ENCODE results near the gene SETBP1.

The SETBP1 gene

DNA sequence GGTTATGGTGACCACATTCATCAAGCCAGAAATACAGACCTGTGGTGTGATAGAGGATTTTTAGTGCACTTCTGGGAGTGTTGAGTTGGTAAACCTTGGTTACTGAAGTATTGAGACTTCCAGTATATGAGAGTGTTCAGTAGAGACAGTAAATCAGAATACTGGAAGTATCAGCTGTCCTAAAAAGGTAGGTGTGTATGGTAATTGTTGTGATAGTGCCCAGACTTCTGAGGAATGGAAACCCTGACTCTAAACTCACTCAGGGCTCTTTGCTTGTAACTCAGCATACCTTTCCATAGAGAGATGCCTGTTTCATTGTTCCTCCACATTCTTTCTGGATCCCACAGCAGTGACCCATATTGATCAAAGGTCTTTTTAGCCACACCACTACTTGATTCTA lies 217.1 kb downstream of the SETBP1 start:
- no peak overlapping the region for H3K4me3 ChIP-seq (ENCODE audit: low read length)
- TF ChIP-seq, protein P1, sequence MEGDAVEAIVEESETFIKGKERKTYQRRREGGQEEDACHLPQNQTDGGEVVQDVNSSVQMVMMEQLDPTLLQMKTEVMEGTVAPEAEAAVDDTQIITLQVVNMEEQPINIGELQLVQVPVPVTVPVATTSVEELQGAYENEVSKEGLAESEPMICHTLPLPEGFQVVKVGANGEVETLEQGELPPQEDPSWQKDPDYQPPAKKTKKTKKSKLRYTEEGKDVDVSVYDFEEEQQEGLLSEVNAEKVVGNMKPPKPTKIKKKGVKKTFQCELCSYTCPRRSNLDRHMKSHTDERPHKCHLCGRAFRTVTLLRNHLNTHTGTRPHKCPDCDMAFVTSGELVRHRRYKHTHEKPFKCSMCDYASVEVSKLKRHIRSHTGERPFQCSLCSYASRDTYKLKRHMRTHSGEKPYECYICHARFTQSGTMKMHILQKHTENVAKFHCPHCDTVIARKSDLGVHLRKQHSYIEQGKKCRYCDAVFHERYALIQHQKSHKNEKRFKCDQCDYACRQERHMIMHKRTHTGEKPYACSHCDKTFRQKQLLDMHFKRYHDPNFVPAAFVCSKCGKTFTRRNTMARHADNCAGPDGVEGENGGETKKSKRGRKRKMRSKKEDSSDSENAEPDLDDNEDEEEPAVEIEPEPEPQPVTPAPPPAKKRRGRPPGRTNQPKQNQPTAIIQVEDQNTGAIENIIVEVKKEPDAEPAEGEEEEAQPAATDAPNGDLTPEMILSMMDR (IDR thresholded peaks at IDR 0.05; ENCODE audit: low read depth, low read length, poor library complexity, severe bottlenecking) = no peak
- no peak for TF ChIP-seq EZH2phosphoT487 (IDR thresholded peaks at IDR 0.05; ENCODE audit: borderline replicate concordance, low read length)
- no peaks in the 10 kb centered on the region for H3K9me3 ChIP-seq (ENCODE audit: control insufficient read depth, insufficient read depth, low read length)
- no peaks in the 10 kb centered on the region for H3K27me3 ChIP-seq (ENCODE audit: control insufficient read depth, low read length)
- no peaks in the 10 kb centered on the region for H3K79me2 ChIP-seq (ENCODE audit: control insufficient read depth, low read length)
- peaks cover 10% of the 10 kb centered on the region for H3K4me1 ChIP-seq (ENCODE audit: control insufficient read depth, low read length)
- no peaks in the 10 kb centered on the region for H4K20me1 ChIP-seq (ENCODE audit: control insufficient read depth, insufficient read depth, low read depth, low read length)
- H3F3A ChIP-seq (ENCODE audit: control insufficient read depth, insufficient read depth) = no peaks in the 10 kb centered on the region
- no peaks in the 10 kb centered on the region for H3K9me2 ChIP-seq (replicated peaks; ENCODE audit: control insufficient read depth, low read length)
- no peak overlapping the region for H3K4me2 ChIP-seq (ENCODE audit: low read length)
- no peaks in the 10 kb centered on the region for H3K36me3 ChIP-seq (ENCODE audit: control insufficient read depth, low read length)
- H3K27ac ChIP-seq (ENCODE audit: low read depth, low read length) = no peak overlapping the region

DNA sequence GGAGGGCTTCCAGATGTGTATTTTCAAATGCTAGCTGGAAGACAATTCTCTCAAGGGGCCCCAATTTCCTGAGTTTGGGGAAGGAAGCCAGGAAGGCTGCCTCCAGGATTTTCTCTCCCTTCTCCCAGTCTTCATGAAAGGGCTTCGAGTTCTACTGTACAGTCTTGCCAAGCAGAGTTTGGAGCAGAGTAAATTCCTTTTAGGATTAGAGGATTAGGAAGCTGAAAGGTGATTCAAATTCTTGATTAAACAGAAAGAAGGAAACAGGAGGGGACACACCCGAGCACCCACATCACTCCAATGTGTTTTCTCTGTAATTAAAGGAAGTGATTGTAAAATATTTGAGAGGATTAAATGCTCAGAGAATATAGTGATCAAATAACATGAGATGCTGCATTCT lies 217.8 kb downstream of the SETBP1 start:
- H3K36me3 ChIP-seq (ENCODE audit: control insufficient read depth, low read length) = no peaks in the 10 kb centered on the region
- no peaks in the 10 kb centered on the region for H4K20me1 ChIP-seq (ENCODE audit: control insufficient read depth, insufficient read depth, low read depth, low read length)
- TF ChIP-seq, protein P1 (IDR thresholded peaks at IDR 0.05; ENCODE audit: low read depth, low read length, poor library complexity, severe bottlenecking) = no peak
- no peak for TF ChIP-seq EZH2phosphoT487 (IDR thresholded peaks at IDR 0.05; ENCODE audit: borderline replicate concordance, low read length)
- H3K4me2 ChIP-seq (ENCODE audit: low read length) = no peak overlapping the region
- H3K79me2 ChIP-seq (ENCODE audit: control insufficient read depth, low read length) = no peaks in the 10 kb centered on the region
- no peaks in the 10 kb centered on the region for H3K27me3 ChIP-seq (ENCODE audit: control insufficient read depth, low read length)
- H3K9me2 ChIP-seq (replicated peaks; ENCODE audit: control insufficient read depth, low read length) = no peaks in the 10 kb centered on the region
- H3F3A ChIP-seq (ENCODE audit: control insufficient read depth, insufficient read depth) = no peaks in the 10 kb centered on the region
- H3K27ac ChIP-seq (ENCODE audit: low read depth, low read length) = no peak overlapping the region
- peaks cover 10% of the 10 kb centered on the region for H3K4me1 ChIP-seq (ENCODE audit: control insufficient read depth, low read length)
- no peaks in the 10 kb centered on the region for H3K9me3 ChIP-seq (ENCODE audit: control insufficient read depth, insufficient read depth, low read length)
- no peak overlapping the region for H3K4me3 ChIP-seq (ENCODE audit: low read length)

DNA sequence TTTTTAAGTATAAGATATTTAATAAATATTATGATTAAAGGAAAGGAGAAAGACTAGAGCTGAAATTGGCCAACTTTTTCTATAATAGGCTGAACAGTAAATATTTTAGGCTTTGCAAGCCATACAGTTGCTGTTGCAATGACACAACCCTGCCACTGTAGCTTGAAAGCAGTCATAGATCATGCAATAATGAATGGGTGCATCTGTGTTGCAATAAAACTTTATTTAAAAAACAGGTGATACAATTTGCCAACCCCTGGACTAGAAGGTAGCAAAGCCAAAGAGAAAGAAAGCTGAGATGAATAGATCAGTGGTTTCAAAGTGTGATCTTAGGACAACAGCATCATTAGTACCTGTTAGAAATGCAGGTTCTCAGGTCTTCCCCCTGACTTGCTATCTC lies 219.1 kb downstream of the SETBP1 start:
- no peaks in the 10 kb centered on the region for H4K20me1 ChIP-seq (ENCODE audit: control insufficient read depth, insufficient read depth, low read depth, low read length)
- no peaks in the 10 kb centered on the region for H3F3A ChIP-seq (ENCODE audit: control insufficient read depth, insufficient read depth)
- no peaks in the 10 kb centered on the region for H3K9me2 ChIP-seq (replicated peaks; ENCODE audit: control insufficient read depth, low read length)
- H3K9me3 ChIP-seq (ENCODE audit: control insufficient read depth, insufficient read depth, low read length) = no peaks in the 10 kb centered on the region
- H3K27me3 ChIP-seq (ENCODE audit: control insufficient read depth, low read length) = no peaks in the 10 kb centered on the region
- no peak overlapping the region for H3K4me3 ChIP-seq (ENCODE audit: low read length)
- TF ChIP-seq, protein P1 (IDR thresholded peaks at IDR 0.05; ENCODE audit: low read depth, low read length, poor library complexity, severe bottlenecking) = no peak
- no peak for TF ChIP-seq EZH2phosphoT487 (IDR thresholded peaks at IDR 0.05; ENCODE audit: borderline replicate concordance, low read length)
- H3K4me2 ChIP-seq (ENCODE audit: low read length) = no peak overlapping the region
- H3K4me1 ChIP-seq (ENCODE audit: control insufficient read depth, low read length) = peaks cover 5% of the 10 kb centered on the region
- no peak overlapping the region for H3K27ac ChIP-seq (ENCODE audit: low read depth, low read length)
- no peaks in the 10 kb centered on the region for H3K36me3 ChIP-seq (ENCODE audit: control insufficient read depth, low read length)
- no peaks in the 10 kb centered on the region for H3K79me2 ChIP-seq (ENCODE audit: control insufficient read depth, low read length)

DNA sequence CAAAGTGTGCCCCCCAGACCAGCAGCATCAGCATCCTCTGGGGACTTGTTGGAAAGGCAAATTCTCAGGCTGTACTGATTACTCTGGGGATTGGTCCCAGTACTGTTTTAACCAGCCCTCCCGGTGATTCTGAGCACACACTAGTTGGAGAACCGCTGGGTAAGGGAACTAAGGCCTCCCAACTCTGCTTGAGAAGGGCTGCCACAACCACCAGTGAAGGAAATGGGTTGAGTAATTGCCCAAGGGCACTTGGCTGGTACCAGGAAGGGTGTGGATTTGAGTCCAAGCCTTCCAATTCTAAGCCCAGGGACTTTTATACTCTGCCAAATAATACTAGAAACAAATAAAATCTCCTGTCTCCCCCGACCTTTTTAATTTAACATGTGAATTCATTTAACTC lies 219.9 kb downstream of the SETBP1 start:
- no peak overlapping the region for H3K4me2 ChIP-seq (ENCODE audit: low read length)

More for the DNA sequence above, 219.9 kb downstream of the SETBP1 start:
- Histone ChIP-seq H3K79me2 (ENCODE audit: control insufficient read depth, low read length) (no peaks in the 10 kb centered on the region), H3K4me1 (ENCODE audit: control insufficient read depth, low read length) (no peaks in the 10 kb centered on the region), H3K27me3 (ENCODE audit: control insufficient read depth, low read length) (no peaks in the 10 kb centered on the region), H3F3A (ENCODE audit: control insufficient read depth, insufficient read depth) (no peaks in the 10 kb centered on the region), H3K9me2 (replicated peaks; ENCODE audit: control insufficient read depth, low read length) (no peaks in the 10 kb centered on the region), H3K36me3 (ENCODE audit: control insufficient read depth, low read length) (no peaks in the 10 kb centered on the region), H3K4me3 (ENCODE audit: low read length) (no peak overlapping the region), H3K27ac (ENCODE audit: low read depth, low read length) (no peak overlapping the region), H4K20me1 (ENCODE audit: control insufficient read depth, insufficient read depth, low read depth, low read length) (no peaks in the 10 kb centered on the region), H3K9me3 (ENCODE audit: control insufficient read depth, insufficient read depth, low read length) (no peaks in the 10 kb centered on the region)
- TF ChIP-seq, protein P1 (IDR thresholded peaks at IDR 0.05; ENCODE audit: low read depth, low read length, poor library complexity, severe bottlenecking) = no peak
- no peak for TF ChIP-seq EZH2phosphoT487 (IDR thresholded peaks at IDR 0.05; ENCODE audit: borderline replicate concordance, low read length)
